Smooth muscle cell (in vitro differentiated cells): ENCODE measurements around the gene FBXL4. TPM values are rescaled to one million over a fixed set of nuclear protein-coding genes. Genes with fewer than 3 reads are reported as not detected.

Source experiments
- DNase-seq: peaks from one replicate; lab custom pipeline; 2025; ENCODE audit not compliant: unreplicated experiment; lab: John Stamatoyannopoulos, UW
- H2AFZ ChIP-seq: fragments of 200-600 bp; sonication (generic); 2 replicates; pipeline ENCODE4 v1.6.0; 2016; ENCODE audit warnings: antibody characterized with exemption, low read depth, mild to moderate bottlenecking
- H3F3A ChIP-seq: fragments of 200-600 bp; sonication (generic); 2 replicates; pipeline ENCODE4 v1.6.0; 2017; ENCODE audit warnings: antibody characterized with exemption, low read depth
- H3K27ac ChIP-seq: fragments of 200-600 bp; sonication (generic); 2 replicates; pipeline ENCODE4 v1.5.1; 2016; ENCODE audit warnings: low read depth, mild to moderate bottlenecking
- H3K27me3 ChIP-seq: fragments of 200-600 bp; sonication (generic); 2 replicates; pipeline ENCODE4 v1.6.1; 2016; ENCODE audit warnings: low read depth, mild to moderate bottlenecking
- H3K36me3 ChIP-seq: fragments of 200-600 bp; sonication (generic); 2 replicates; pipeline ENCODE4 v1.5.1; 2016; ENCODE audit warnings: low read depth
- H3K4me1 ChIP-seq: fragments of 200-600 bp; sonication (generic); 2 replicates; pipeline ENCODE4 v1.5.1; 2016; ENCODE audit warnings: low read depth
- H3K4me2 ChIP-seq: fragments of 200-600 bp; sonication (generic); 2 replicates; pipeline ENCODE4 v1.6.0; 2016; ENCODE audit warnings: mild to moderate bottlenecking
- H3K4me3 ChIP-seq: fragments of 200-600 bp; sonication (generic); 2 replicates; pipeline ENCODE4 v1.5.1; 2016; ENCODE audit warnings: mild to moderate bottlenecking
- H3K79me2 ChIP-seq: fragments of 200-600 bp; sonication (generic); 2 replicates; pipeline ENCODE4 v1.6.0; 2016; ENCODE audit warnings: low read depth, mild to moderate bottlenecking
- H3K9ac ChIP-seq: fragments of 200-600 bp; sonication (generic); 2 replicates; pipeline ENCODE4 v1.6.0; 2016; ENCODE audit warnings: low read depth
- H3K9me3 ChIP-seq: fragments of 200-600 bp; sonication (generic); replicated peaks from 2 replicates; pipeline ENCODE4 v1.5.1; 2016; ENCODE audit warnings: low read depth
- H4K20me1 ChIP-seq: fragments of 200-600 bp; sonication (generic); 2 replicates; pipeline ENCODE4 v1.6.0; 2016; ENCODE audit warnings: low read depth
- WGBS: methylation state at CpG from one replicate; pipeline ENCODE4 v1.1.7; 2016; ENCODE audit warnings: low lambda C conversion rate; 5-methylcytosine and 5-hydroxymethylcytosine counted together
- polyA plus RNA-seq: library from polyadenylated mRNA; unstranded; fragments of >200 nt; fragmentation: Nextera tagmentation; extraction: Ambion mirVana; gene quantifications from 2 replicates; pipeline ENCODE4 v1.2.1, GENCODE V29; 2016
- total RNA-seq: library from RNA; depleted of rRNA; stranded (reverse); fragments of >200 nt; gene quantifications from 2 replicates; pipeline ENCODE4 v1.2.3, GENCODE V29; 2014
- TF ChIP-seq, protein P1 (sequence below): fragments of 200-600 bp; sonication (generic); IDR thresholded peaks from 2 replicates; pipeline ENCODE4 v1.5.1; 2017; ENCODE audit warnings: borderline replicate concordance, mild to moderate bottlenecking, antibody characterized with exemption; ENCODE audit not compliant: insufficient read depth, poor library complexity, severe bottlenecking

The FBXL4 gene
- total and polyA plus RNA-seq, 2 experiments from 2014 or later, result 7.3 to 18.8 TPM

GRCh38 chr6:98900706-98901105, 47.0 kb downstream of the FBXL4 start:
- no peaks in the 10 kb centered on the region for H3K79me2 ChIP-seq
- no peak overlapping the region for H3K9ac ChIP-seq
- WGBS, result 97% methylated on average over 2 of the region's 2 CpGs
- H3K9me3 ChIP-seq, result no peaks in the 10 kb centered on the region
- no peak overlapping the region for H3K4me3 ChIP-seq
- no peak overlapping the region for H3K27ac ChIP-seq
- TF ChIP-seq, protein P1, sequence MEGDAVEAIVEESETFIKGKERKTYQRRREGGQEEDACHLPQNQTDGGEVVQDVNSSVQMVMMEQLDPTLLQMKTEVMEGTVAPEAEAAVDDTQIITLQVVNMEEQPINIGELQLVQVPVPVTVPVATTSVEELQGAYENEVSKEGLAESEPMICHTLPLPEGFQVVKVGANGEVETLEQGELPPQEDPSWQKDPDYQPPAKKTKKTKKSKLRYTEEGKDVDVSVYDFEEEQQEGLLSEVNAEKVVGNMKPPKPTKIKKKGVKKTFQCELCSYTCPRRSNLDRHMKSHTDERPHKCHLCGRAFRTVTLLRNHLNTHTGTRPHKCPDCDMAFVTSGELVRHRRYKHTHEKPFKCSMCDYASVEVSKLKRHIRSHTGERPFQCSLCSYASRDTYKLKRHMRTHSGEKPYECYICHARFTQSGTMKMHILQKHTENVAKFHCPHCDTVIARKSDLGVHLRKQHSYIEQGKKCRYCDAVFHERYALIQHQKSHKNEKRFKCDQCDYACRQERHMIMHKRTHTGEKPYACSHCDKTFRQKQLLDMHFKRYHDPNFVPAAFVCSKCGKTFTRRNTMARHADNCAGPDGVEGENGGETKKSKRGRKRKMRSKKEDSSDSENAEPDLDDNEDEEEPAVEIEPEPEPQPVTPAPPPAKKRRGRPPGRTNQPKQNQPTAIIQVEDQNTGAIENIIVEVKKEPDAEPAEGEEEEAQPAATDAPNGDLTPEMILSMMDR, result no peak
- no peaks in the 10 kb centered on the region for H3K4me1 ChIP-seq
- H3K36me3 ChIP-seq, result peaks cover 34% of the 10 kb centered on the region
- H3K27me3 ChIP-seq, result no peaks in the 10 kb centered on the region
- no peaks in the 10 kb centered on the region for H4K20me1 ChIP-seq
- DNase-seq, result no peak
- no peaks in the 10 kb centered on the region for H3F3A ChIP-seq
- H3K4me2 ChIP-seq, result no peak overlapping the region
- H2AFZ ChIP-seq, result no peak overlapping the region

GRCh38 chr6:98894810-98895209, 52.9 kb downstream of the FBXL4 start:
- TF ChIP-seq, protein P1, result no peak
- WGBS, result 50% methylated on average over 1 of the region's 1 CpG
- H3K4me1 ChIP-seq, result no peaks in the 10 kb centered on the region
- no peak overlapping the region for H3K4me2 ChIP-seq
- H4K20me1 ChIP-seq, result no peaks in the 10 kb centered on the region
- no peak overlapping the region for H2AFZ ChIP-seq
- no peaks in the 10 kb centered on the region for H3K9me3 ChIP-seq
- H3K36me3 ChIP-seq, result peaks cover 13% of the 10 kb centered on the region
- H3K27ac ChIP-seq, result no peak overlapping the region
- no peaks in the 10 kb centered on the region for H3K27me3 ChIP-seq
- H3K4me3 ChIP-seq, result no peak overlapping the region
- H3K9ac ChIP-seq, result no peak overlapping the region
- no peaks in the 10 kb centered on the region for H3K79me2 ChIP-seq
- no peaks in the 10 kb centered on the region for H3F3A ChIP-seq
- DNase-seq, result no peak

GRCh38 chr6:98887650-98888049, 60.1 kb downstream of the FBXL4 start:
- Histone ChIP-seq H3F3A (no peaks in the 10 kb centered on the region), H3K27me3 (no peaks in the 10 kb centered on the region), H3K9ac (no peak overlapping the region), H3K9me3 (no peaks in the 10 kb centered on the region), H4K20me1 (no peaks in the 10 kb centered on the region), H3K36me3 (no peaks in the 10 kb centered on the region), H3K27ac (no peak overlapping the region), H3K4me1 (no peaks in the 10 kb centered on the region), H3K79me2 (no peaks in the 10 kb centered on the region), H2AFZ (no peak overlapping the region), H3K4me2 (no peak overlapping the region), H3K4me3 (no peak overlapping the region)
- TF ChIP-seq, protein P1, result no peak
- DNase-seq, result no peak
- 98% methylated on average over 3 of the region's 3 CpGs for WGBS

- Histone ChIP-seq H3K4me3 (no peak overlapping the region), H3K79me2 (no peaks in the 10 kb centered on the region), H3F3A (no peaks in the 10 kb centered on the region), H3K36me3 (no peaks in the 10 kb centered on the region), H3K4me1 (no peaks in the 10 kb centered on the region), H3K9ac (no peak overlapping the region), H2AFZ (no peak overlapping the region), H3K27ac (no peak overlapping the region), H3K4me2 (no peak overlapping the region), H3K9me3 (no peaks in the 10 kb centered on the region), H3K27me3 (no peaks in the 10 kb centered on the region), H4K20me1 (no peaks in the 10 kb centered on the region)
- no peak for DNase-seq
- 75% methylated on average over 3 of the region's 3 CpGs for WGBS
- TF ChIP-seq, protein P1, result no peak
Observed at GRCh38 chr6:98885330-98885729, 62.4 kb downstream of the FBXL4 start.
